NCI-H2081 (cell line): ENCODE data around the gene GFER.

Experiments used
- DNase-seq, 2 experiments: peaks; one replicate each; lab custom pipeline; 2025; lab: John Stamatoyannopoulos, UW

Gene GFER

GRCh38 chr16:1974157-1975070, 9.6 kb upstream of the GFER start:
- DNase-seq, result no peak

GRCh38 chr16:1975432-1976215, 8.4 kb upstream of the GFER start:
- no peak for DNase-seq

- DNase-seq, result no peak
These were observed 7.8 kb upstream of the GFER start for GRCh38 chr16:1976216-1976520.

- DNase-seq, result no peak
These were observed 6.8 kb upstream of the GFER start for GRCh38 chr16:1976951-1977874.

- DNase-seq, result no peak
These were observed 6.1 kb upstream of the GFER start for GRCh38 chr16:1977875-1978268.

- no peak for DNase-seq
These were observed 5.4 kb upstream of the GFER start for GRCh38 chr16:1978476-1979120.

GRCh38 chr16:1979271-1980029, 4.5 kb upstream of the GFER start:
- DNase-seq, result peak; percentile 65 to 72

- DNase-seq, result no peak
These were observed 3.8 kb upstream of the GFER start for GRCh38 chr16:1980030-1980769.

GRCh38 chr16:1980770-1981087, 3.3 kb upstream of the GFER start:
- DNase-seq, result no peak

- DNase-seq, result no peak
These were observed 2.6 kb upstream of the GFER start, which contains the start of gene NOXO1 for GRCh38 chr16:1981398-1981836. Gene NOXO1, minus strand, starts transcription at chr16:1981469. Its CDS starts 290 bp downstream, at chr16:1981179.

- DNase-seq, result no peak
These were observed 2.0 kb upstream of the GFER start for GRCh38 chr16:1982013-1982433.

GRCh38 chr16:1982991-1983543, 926 bp upstream of the GFER start:
- no peak for DNase-seq

GRCh38 chr16:1984347-1985225, 593 bp downstream of the GFER start:
- DNase-seq, result peak in 1 of 2 experiments; percentile 47

GRCh38 chr16:1985466-1986150, 1.6 kb downstream of the GFER start:
- DNase-seq, result no peak

GRCh38 chr16:1987198-1987597, 3.2 kb downstream of the GFER start:
- no peak for DNase-seq

GRCh38 chr16:1989209-1990100, 5.5 kb downstream of the GFER start, which contains the start of gene SYNGR3:
Gene SYNGR3, plus strand, starts transcription at chr16:1989970. Its CDS starts 133 bp downstream, at chr16:1990103.
- DNase-seq, result peak in 1 of 2 experiments; percentile 16

- DNase-seq, result no peak
These were observed 6.0 kb downstream of the GFER start for GRCh38 chr16:1990101-1990350.
